ENCODE measurements around the gene PRKCA.
"Not testable (repeated sequence)": the region's sequence is repeated elsewhere in the genome, so short reads cannot be mapped to it uniquely, and the experiment has no call there.

Gene PRKCA
- total RNA-seq: 32.9 to 294 (median 124) reads per million in 9 experiments

GRCh38 chr17:66301864-66302741 is at the start of gene PRKCA:
Gene PRKCA (plus strand): TSS chr17:66302613.
- Mint-ChIP-seq H3K27ac (peak within 1 kb of the TSS; percentile 93 to 95), H3K4me3 (peak within 1 kb of the TSS; percentile 97 to 98), H3K4me1 (ENCODE audit: low read depth in 2 of 2) (peaks cover 27 to 35% of the 10 kb centered on the region in 2 donors), H3K9me3 (no peaks in the 10 kb centered on the region), H3K36me3 (ENCODE audit: insufficient read depth) (peaks cover 18% of the 10 kb centered on the region), H3K27me3 (no peaks in the 10 kb centered on the region)
- DNase-seq: peak; percentile 52 to 66 (median 52)
- ATAC-seq (replicated peaks): peak; percentile 80

DNA sequence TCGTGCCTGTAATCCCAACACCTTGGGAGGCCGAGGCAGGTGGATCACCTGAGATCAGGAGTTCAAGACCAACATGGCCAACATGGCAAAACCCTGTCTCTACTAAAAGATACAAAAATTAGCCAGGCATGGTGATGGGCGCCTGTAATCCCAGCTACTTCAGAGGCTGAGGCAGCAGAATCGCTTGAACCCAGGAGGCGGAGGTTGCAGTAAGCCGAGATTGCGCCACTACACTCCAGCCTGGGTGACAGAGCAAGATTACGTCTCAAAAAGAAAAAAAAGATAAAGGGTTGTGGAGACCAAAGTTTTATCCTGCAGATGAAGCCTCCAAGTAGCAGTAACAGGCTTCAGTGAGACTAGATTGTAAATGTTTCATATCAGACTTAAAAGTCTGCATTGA is 49.0 kb upstream of the PRKCA start:
- not testable (repeated sequence) for ATAC-seq (replicated peaks); H3K4me3 Mint-ChIP-seq; DNase-seq; H3K36me3 Mint-ChIP-seq (ENCODE audit: insufficient read depth); H3K4me1 Mint-ChIP-seq (ENCODE audit: low read depth in 2 of 2); H3K27ac Mint-ChIP-seq; H3K27me3 Mint-ChIP-seq; H3K9me3 Mint-ChIP-seq

GRCh38 chr17:66255112-66255511 is 47.3 kb upstream of the PRKCA start:
- Mint-ChIP-seq H3K27ac (peak overlapping the region in 1 of 2 donors; percentile 61), H3K4me3 (peak overlapping the region; percentile 51 to 62), H3K4me1 (ENCODE audit: low read depth in 2 of 2) (peaks cover 5% of the 10 kb centered on the region in 2 donors), H3K36me3 (ENCODE audit: insufficient read depth) (no peaks in the 10 kb centered on the region), H3K9me3 (no peaks in the 10 kb centered on the region), H3K27me3 (no peaks in the 10 kb centered on the region)
- DNase-seq: peak; percentile 32 to 40 (median 38)
- ATAC-seq (replicated peaks): peak; percentile 99

GRCh38 chr17:66255527-66255971 is 46.9 kb upstream of the PRKCA start:
- H3K9me3 Mint-ChIP-seq: no peaks in the 10 kb centered on the region
- H3K36me3 Mint-ChIP-seq (ENCODE audit: insufficient read depth): no peaks in the 10 kb centered on the region
- peak overlapping the region in 1 of 2 donors; percentile 61 for H3K27ac Mint-ChIP-seq
- H3K27me3 Mint-ChIP-seq: no peaks in the 10 kb centered on the region
- DNase-seq: no peak
- peaks cover 5% of the 10 kb centered on the region in 2 donors for H3K4me1 Mint-ChIP-seq (ENCODE audit: low read depth in 2 of 2)
- ATAC-seq (replicated peaks): peak; percentile 50
- peak overlapping the region; percentile 51 to 62 for H3K4me3 Mint-ChIP-seq

- H3K36me3 Mint-ChIP-seq (ENCODE audit: insufficient read depth): no peaks in the 10 kb centered on the region
- ATAC-seq (replicated peaks) (no peak), DNase-seq (no peak)
- peaks cover 3 to 5% of the 10 kb centered on the region in 2 donors for H3K4me1 Mint-ChIP-seq (ENCODE audit: low read depth in 2 of 2)
- H3K27me3 Mint-ChIP-seq: peaks cover 6 to 7% of the 10 kb centered on the region in 2 donors
- no peaks in the 10 kb centered on the region for H3K9me3 Mint-ChIP-seq
- H3K4me3 Mint-ChIP-seq: no peak overlapping the region
- no peak overlapping the region for H3K27ac Mint-ChIP-seq
Observed at GRCh38 chr17:66260275-66260674, 42.1 kb upstream of the PRKCA start.

DNA sequence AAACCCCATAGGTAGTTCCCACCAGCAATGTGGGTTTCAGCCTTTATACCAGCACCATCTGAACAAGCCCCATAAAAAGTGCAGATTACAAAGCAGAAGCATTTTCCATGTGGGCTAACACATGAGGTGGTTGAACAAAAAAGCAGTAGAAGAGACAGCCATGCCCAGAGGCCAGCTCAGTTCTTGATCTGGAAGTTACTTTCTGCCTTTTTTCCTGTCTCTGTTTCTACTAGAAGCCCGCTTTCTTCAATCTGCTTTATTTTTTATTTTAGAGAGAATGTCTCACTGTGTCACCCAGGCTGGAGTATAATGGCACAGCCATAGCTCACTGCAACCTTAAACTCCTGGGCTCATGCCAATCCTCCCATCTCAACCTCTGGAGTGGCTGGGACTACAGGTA is 41.7 kb upstream of the PRKCA start:
- H3K4me3 Mint-ChIP-seq: no peak overlapping the region
- ATAC-seq (replicated peaks) (no peak), DNase-seq (no peak)
- no peak overlapping the region for H3K27ac Mint-ChIP-seq
- peaks cover 0 to 1% of the 10 kb centered on the region in 2 donors for H3K4me1 Mint-ChIP-seq (ENCODE audit: low read depth in 2 of 2)
- H3K27me3 Mint-ChIP-seq: peaks cover 6 to 7% of the 10 kb centered on the region in 2 donors
- H3K36me3 Mint-ChIP-seq (ENCODE audit: insufficient read depth): no peaks in the 10 kb centered on the region
- no peaks in the 10 kb centered on the region for H3K9me3 Mint-ChIP-seq

DNA sequence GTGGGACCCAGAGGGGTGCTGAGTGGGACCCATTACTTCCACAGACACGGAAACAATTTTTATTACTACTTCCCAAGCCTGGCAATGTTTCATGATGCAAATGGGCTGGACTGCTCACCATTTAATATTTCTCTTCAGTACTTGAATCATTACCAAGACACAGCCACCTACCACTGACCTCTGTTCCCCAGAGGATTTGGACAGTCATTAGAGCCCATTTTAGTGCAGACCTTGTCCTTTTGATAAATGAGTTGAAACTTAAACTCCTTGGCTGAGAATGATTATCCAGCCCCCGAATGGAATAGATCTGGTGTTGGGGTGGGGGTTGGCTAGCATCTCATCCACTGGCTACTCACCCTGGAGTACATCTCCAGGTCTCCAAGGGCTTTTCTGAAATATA is 39.6 kb upstream of the PRKCA start:
- ATAC-seq (replicated peaks): no peak

GRCh38 chr17:66264696-66265095 is 37.7 kb upstream of the PRKCA start:
- peaks cover 0 to 2% of the 10 kb centered on the region in 2 donors for H3K4me1 Mint-ChIP-seq (ENCODE audit: low read depth in 2 of 2)
- no peak overlapping the region for H3K4me3 Mint-ChIP-seq
- H3K27me3 Mint-ChIP-seq: peaks cover 7 to 16% of the 10 kb centered on the region in 2 donors
- DNase-seq: no peak
- peaks cover 2% of the 10 kb centered on the region for H3K36me3 Mint-ChIP-seq (ENCODE audit: insufficient read depth)
- no peaks in the 10 kb centered on the region for H3K9me3 Mint-ChIP-seq
- H3K27ac Mint-ChIP-seq: no peak overlapping the region
- ATAC-seq (replicated peaks): no peak

More for the DNA sequence above, 39.6 kb upstream of the PRKCA start:
- H3K36me3 Mint-ChIP-seq (ENCODE audit: insufficient read depth): no peaks in the 10 kb centered on the region
- H3K4me3 Mint-ChIP-seq: no peak overlapping the region
- no peak for DNase-seq
- peaks cover 7 to 16% of the 10 kb centered on the region in 2 donors for H3K27me3 Mint-ChIP-seq
- no peak overlapping the region for H3K27ac Mint-ChIP-seq
- H3K9me3 Mint-ChIP-seq: no peaks in the 10 kb centered on the region
- no peaks in the 10 kb centered on the region for H3K4me1 Mint-ChIP-seq (ENCODE audit: low read depth in 2 of 2)

GRCh38 chr17:66268247-66268927 is 34.0 kb upstream of the PRKCA start:
- H3K27me3 Mint-ChIP-seq: peaks cover 0 to 10% of the 10 kb centered on the region in 2 donors
- ATAC-seq (replicated peaks) (no peak), DNase-seq (no peak)
- no peak overlapping the region for H3K27ac Mint-ChIP-seq
- H3K4me1 Mint-ChIP-seq (ENCODE audit: low read depth in 2 of 2): peaks cover 0 to 4% of the 10 kb centered on the region in 2 donors
- H3K4me3 Mint-ChIP-seq: no peak overlapping the region
- H3K9me3 Mint-ChIP-seq: no peaks in the 10 kb centered on the region
- H3K36me3 Mint-ChIP-seq (ENCODE audit: insufficient read depth): peaks cover 2% of the 10 kb centered on the region

DNA sequence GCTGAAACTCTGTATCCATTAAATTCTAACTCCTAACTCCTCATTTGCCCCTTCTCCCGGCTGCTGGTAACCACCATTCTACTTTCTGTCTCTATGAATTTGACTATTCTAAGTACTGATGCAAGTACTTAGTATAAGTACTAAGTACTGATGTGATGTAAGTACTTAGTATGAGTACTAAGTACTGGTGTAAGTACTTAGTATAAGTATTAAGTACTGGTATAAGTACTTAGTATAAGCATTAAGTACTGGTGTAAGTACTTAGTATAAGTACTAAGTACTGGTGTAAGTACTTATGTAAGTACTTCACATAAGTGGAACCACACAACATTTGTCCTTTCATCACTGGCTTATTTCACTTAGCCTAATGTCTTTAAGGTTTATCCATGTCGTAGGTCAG is 32.3 kb upstream of the PRKCA start:
- Mint-ChIP-seq H3K27ac (no peak overlapping the region), H3K36me3 (ENCODE audit: insufficient read depth) (peaks cover 2% of the 10 kb centered on the region), H3K4me1 (ENCODE audit: low read depth in 2 of 2) (peaks cover 0 to 4% of the 10 kb centered on the region in 2 donors), H3K4me3 (no peak overlapping the region), H3K9me3 (no peaks in the 10 kb centered on the region), H3K27me3 (peaks cover 0 to 10% of the 10 kb centered on the region in 2 donors)
- DNase-seq: no peak
- no peak for ATAC-seq (replicated peaks)

DNA sequence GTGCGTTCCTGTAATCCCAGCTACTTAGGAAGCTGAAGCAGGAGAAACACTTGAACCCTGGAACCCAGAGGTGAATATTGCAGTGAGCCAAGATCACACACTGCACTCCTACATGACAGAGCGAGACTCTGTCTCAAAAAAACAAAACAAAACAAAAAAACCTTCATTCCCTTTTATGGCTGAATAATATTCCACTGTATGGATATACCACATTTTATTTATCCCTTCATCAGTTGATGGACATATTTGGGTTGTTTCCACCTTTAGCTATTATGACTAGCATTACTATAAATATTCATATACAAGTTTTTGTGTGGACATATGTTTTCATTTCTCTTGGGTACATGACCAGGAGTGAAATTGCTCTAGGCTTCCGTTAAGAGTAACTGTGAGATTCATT is 30.9 kb upstream of the PRKCA start:
- Mint-ChIP-seq H3K36me3 (ENCODE audit: insufficient read depth) (peaks cover 2% of the 10 kb centered on the region), H3K4me3 (no peak overlapping the region), H3K4me1 (ENCODE audit: low read depth in 2 of 2) (peaks cover 0 to 4% of the 10 kb centered on the region in 2 donors), H3K27me3 (peaks cover 5 to 9% of the 10 kb centered on the region in 2 donors), H3K9me3 (no peaks in the 10 kb centered on the region), H3K27ac (no peak overlapping the region)
- DNase-seq: no peak
- ATAC-seq (replicated peaks): no peak

DNA sequence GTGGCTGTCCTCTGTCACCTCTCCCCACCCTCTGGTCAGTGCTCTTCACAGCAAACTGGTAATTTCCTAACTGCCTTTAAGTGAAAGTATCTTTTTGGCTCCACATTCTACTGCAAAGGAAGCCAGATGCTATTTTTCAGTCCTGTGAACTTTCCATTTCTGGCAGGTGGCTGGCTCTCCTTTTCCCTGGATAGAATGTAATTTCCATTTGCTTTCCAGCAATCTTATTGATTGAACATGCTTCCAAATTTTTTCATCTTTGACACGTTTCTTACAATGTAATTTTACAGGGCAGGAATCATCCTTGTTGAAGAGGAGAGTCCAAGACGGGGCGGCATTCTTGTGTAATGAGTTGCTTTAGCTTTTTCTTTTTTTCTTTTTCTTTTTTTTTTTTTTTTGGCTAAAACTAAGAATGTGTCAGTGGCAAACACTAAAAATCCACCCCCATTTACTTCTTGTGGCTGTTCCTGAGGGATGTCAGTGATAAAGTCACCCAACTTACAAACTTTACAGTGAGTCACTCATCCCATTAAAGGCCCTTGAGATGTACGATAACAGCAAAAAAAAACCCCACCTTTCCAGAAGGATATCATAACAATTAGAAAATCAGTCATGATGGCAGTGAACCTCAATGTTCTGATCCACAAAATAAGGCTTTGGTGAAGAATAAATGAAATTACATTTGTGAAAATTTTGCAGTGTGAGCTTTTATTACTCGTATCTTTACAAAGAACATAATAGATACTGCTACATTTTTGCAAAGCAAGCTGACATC is 29.4 kb upstream of the PRKCA start:
- DNase-seq (no peak), ATAC-seq (replicated peaks) (no peak)
- H3K27ac Mint-ChIP-seq: no peak overlapping the region
- no peak overlapping the region for H3K4me3 Mint-ChIP-seq
- H3K27me3 Mint-ChIP-seq: peaks cover 0 to 9% of the 10 kb centered on the region in 2 donors
- peaks cover 2% of the 10 kb centered on the region for H3K36me3 Mint-ChIP-seq (ENCODE audit: insufficient read depth)
- no peaks in the 10 kb centered on the region for H3K9me3 Mint-ChIP-seq
- H3K4me1 Mint-ChIP-seq (ENCODE audit: low read depth in 2 of 2): peaks cover 0 to 4% of the 10 kb centered on the region in 2 donors

GRCh38 chr17:66273586-66273848 is 28.9 kb upstream of the PRKCA start:
- DNase-seq: no peak
- Mint-ChIP-seq H3K27me3 (peaks cover 0 to 9% of the 10 kb centered on the region in 2 donors), H3K9me3 (no peaks in the 10 kb centered on the region), H3K27ac (no peak overlapping the region), H3K4me3 (no peak overlapping the region), H3K36me3 (ENCODE audit: insufficient read depth) (peaks cover 2% of the 10 kb centered on the region), H3K4me1 (ENCODE audit: low read depth in 2 of 2) (peaks cover 0 to 2% of the 10 kb centered on the region in 2 donors)
- no peak for ATAC-seq (replicated peaks)

Data from effector memory CD8-positive, alpha-beta T cell (primary cell).